NT2/D1 (cell line): ENCODE data around the gene FBLN2.

Experiments
- SUZ12 ChIP-seq: IDR thresholded peaks from 2 replicates; pipeline ENCODE4 v1.6.1; 2011; ENCODE audit not compliant: insufficient read length, insufficient read depth; ENCODE audit errors: extremely low read depth
- YY1 ChIP-seq: IDR thresholded peaks from 2 replicates; pipeline ENCODE4 v1.6.1; 2011; ENCODE audit not compliant: insufficient read length, insufficient read depth
- ZNF274 ChIP-seq: IDR thresholded peaks from 2 replicates; pipeline ENCODE4 v1.6.1; 2011; ENCODE audit warnings: mild to moderate bottlenecking, low read depth, low read length

- TF ChIP-seq ZNF274 (no peak), YY1 (no peak), SUZ12 (no peak)
Measured at GRCh38 chr3:13613343-13614190, 64.6 kb downstream of the FBLN2 start.
